ENCODE data around the gene VAV1. TPM values are rescaled to one million over a fixed set of nuclear protein-coding genes. Genes with fewer than 3 reads are reported as not detected.

VAV1 gene
- polyA plus RNA-seq, 1 donor from 2014 or later: not detected

DNA sequence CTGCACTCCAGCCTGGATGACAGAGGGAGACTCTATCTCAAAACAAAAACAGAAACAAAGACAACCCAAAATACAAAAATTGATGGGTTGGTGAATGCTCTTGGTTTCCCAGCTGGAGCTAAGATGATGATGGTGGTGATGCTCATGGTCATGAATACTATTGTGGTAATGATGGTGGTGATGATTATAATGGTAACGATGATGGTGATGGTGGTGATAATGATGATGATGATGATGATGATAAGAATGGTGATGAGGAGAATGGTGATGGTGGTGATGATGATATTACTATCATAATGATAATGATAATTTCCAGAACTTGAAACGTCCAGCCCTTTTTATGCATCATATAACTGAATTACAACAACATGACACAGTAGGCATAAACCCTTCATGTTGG, 40.1 kb downstream of the VAV1 start:
- Histone ChIP-seq H3K36me3 (ENCODE audit: insufficient read depth, low read length) (no peaks in the 10 kb centered on the region), H3F3A (ENCODE audit: insufficient read depth, low read length, poor library complexity, severe bottlenecking) (no peaks in the 10 kb centered on the region), H3K27me3 (ENCODE audit: insufficient read depth, low read depth, low read length) (no peaks in the 10 kb centered on the region), H4K20me1 (ENCODE audit: insufficient read depth) (no peaks in the 10 kb centered on the region), H3K79me2 (replicated peaks; ENCODE audit: insufficient read depth, low read length) (no peaks in the 10 kb centered on the region), H2AFZ (ENCODE audit: low read depth, low read length) (no peak overlapping the region), H3K9me3 (ENCODE audit: low read length) (no peaks in the 10 kb centered on the region), H3K27ac (ENCODE audit: low read length) (no peak overlapping the region), H3K9ac (ENCODE audit: low read length) (no peak overlapping the region), H3K4me2 (ENCODE audit: low read length) (no peak overlapping the region), H3K4me3 (ENCODE audit: low read length) (no peak overlapping the region), H3K9me2 (ENCODE audit: insufficient read depth, low read length) (no peaks in the 10 kb centered on the region)
- TF ChIP-seq POLR2AphosphoS5 (IDR thresholded peaks at IDR 0.05) (no peak), RAD21 (conservative IDR thresholded peaks at IDR 0.05) (no peak), EP300 (conservative IDR thresholded peaks at IDR 0.05; ENCODE audit: poor library complexity, severe bottlenecking) (no peak), TAF1 (IDR thresholded peaks at IDR 0.05; ENCODE audit: low read depth) (no peak), MXI1 (conservative IDR thresholded peaks at IDR 0.05; ENCODE audit: poor library complexity, severe bottlenecking) (no peak)
- TF ChIP-seq, protein P1, sequence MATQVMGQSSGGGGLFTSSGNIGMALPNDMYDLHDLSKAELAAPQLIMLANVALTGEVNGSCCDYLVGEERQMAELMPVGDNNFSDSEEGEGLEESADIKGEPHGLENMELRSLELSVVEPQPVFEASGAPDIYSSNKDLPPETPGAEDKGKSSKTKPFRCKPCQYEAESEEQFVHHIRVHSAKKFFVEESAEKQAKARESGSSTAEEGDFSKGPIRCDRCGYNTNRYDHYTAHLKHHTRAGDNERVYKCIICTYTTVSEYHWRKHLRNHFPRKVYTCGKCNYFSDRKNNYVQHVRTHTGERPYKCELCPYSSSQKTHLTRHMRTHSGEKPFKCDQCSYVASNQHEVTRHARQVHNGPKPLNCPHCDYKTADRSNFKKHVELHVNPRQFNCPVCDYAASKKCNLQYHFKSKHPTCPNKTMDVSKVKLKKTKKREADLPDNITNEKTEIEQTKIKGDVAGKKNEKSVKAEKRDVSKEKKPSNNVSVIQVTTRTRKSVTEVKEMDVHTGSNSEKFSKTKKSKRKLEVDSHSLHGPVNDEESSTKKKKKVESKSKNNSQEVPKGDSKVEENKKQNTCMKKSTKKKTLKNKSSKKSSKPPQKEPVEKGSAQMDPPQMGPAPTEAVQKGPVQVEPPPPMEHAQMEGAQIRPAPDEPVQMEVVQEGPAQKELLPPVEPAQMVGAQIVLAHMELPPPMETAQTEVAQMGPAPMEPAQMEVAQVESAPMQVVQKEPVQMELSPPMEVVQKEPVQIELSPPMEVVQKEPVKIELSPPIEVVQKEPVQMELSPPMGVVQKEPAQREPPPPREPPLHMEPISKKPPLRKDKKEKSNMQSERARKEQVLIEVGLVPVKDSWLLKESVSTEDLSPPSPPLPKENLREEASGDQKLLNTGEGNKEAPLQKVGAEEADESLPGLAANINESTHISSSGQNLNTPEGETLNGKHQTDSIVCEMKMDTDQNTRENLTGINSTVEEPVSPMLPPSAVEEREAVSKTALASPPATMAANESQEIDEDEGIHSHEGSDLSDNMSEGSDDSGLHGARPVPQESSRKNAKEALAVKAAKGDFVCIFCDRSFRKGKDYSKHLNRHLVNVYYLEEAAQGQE (IDR thresholded peaks at IDR 0.05; ENCODE audit: borderline replicate concordance): no peak

DNA sequence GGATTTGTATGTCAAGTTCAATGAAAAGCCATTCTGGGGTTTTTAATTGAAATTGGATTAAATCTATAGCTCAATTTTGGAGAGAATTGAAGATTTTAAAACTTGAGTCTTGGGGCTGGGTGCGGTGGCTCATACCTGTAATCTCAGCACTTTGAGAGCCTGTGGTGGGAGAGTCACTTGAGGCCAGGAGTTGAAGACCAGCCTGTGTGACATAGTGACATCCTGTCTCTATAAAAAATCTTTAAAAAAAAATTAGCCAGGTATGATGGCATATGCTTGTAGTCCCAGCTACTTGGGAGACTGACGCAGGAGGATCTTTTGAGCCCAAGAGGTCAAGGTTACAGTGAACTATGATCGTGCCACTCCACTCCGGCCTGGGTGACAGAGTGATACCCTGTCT, 41.2 kb downstream of the VAV1 start:
- no peaks in the 10 kb centered on the region for H3F3A ChIP-seq (ENCODE audit: insufficient read depth, low read length, poor library complexity, severe bottlenecking)
- H4K20me1 ChIP-seq (ENCODE audit: insufficient read depth): no peaks in the 10 kb centered on the region
- no peaks in the 10 kb centered on the region for H3K36me3 ChIP-seq (ENCODE audit: insufficient read depth, low read length)
- H3K9ac ChIP-seq (ENCODE audit: low read length): no peak overlapping the region
- no peak overlapping the region for H3K4me2 ChIP-seq (ENCODE audit: low read length)
- no peak for TF ChIP-seq POLR2AphosphoS5 (IDR thresholded peaks at IDR 0.05)
- TF ChIP-seq EP300 (conservative IDR thresholded peaks at IDR 0.05; ENCODE audit: poor library complexity, severe bottlenecking): no peak
- no peaks in the 10 kb centered on the region for H3K27me3 ChIP-seq (ENCODE audit: insufficient read depth, low read depth, low read length)
- no peaks in the 10 kb centered on the region for H3K79me2 ChIP-seq (replicated peaks; ENCODE audit: insufficient read depth, low read length)
- H3K9me3 ChIP-seq (ENCODE audit: low read length): no peaks in the 10 kb centered on the region
- H3K27ac ChIP-seq (ENCODE audit: low read length): no peak overlapping the region
- H3K4me3 ChIP-seq (ENCODE audit: low read length): no peak overlapping the region
- H2AFZ ChIP-seq (ENCODE audit: low read depth, low read length): no peak overlapping the region
- no peaks in the 10 kb centered on the region for H3K9me2 ChIP-seq (ENCODE audit: insufficient read depth, low read length)

- TF ChIP-seq SMC3 (conservative IDR thresholded peaks at IDR 0.05; ENCODE audit: poor library complexity): no peak
- H3K9me2 ChIP-seq (ENCODE audit: insufficient read depth, low read length): no peaks in the 10 kb centered on the region
- H3K9ac ChIP-seq (ENCODE audit: low read length): no peak overlapping the region
- no peak overlapping the region for H2AFZ ChIP-seq (ENCODE audit: low read depth, low read length)
- H3K27ac ChIP-seq (ENCODE audit: low read length): no peak overlapping the region
- no peaks in the 10 kb centered on the region for H3K79me2 ChIP-seq (replicated peaks; ENCODE audit: insufficient read depth, low read length)
- H3K4me2 ChIP-seq (ENCODE audit: low read length): no peak overlapping the region
- no peak overlapping the region for H3K4me3 ChIP-seq (ENCODE audit: low read length)
- H3K36me3 ChIP-seq (ENCODE audit: insufficient read depth, low read length): no peaks in the 10 kb centered on the region
- peaks cover 11% of the 10 kb centered on the region for H3K9me3 ChIP-seq (ENCODE audit: low read length)
- H3K27me3 ChIP-seq (ENCODE audit: insufficient read depth, low read depth, low read length): no peaks in the 10 kb centered on the region
- no peaks in the 10 kb centered on the region for H3F3A ChIP-seq (ENCODE audit: insufficient read depth, low read length, poor library complexity, severe bottlenecking)
- H4K20me1 ChIP-seq (ENCODE audit: insufficient read depth): no peaks in the 10 kb centered on the region
Measured at GRCh38 chr19:6817179-6817578, 44.7 kb downstream of the VAV1 start.

GRCh38 chr19:6818246-6818645, 45.7 kb downstream of the VAV1 start:
- TF ChIP-seq CTCF (IDR thresholded peaks at IDR 0.05; ENCODE audit: poor library complexity, severe bottlenecking): no peak
- no peak overlapping the region for H2AFZ ChIP-seq (ENCODE audit: low read depth, low read length)
- H3K9ac ChIP-seq (ENCODE audit: low read length): no peak overlapping the region
- H3K79me2 ChIP-seq (replicated peaks; ENCODE audit: insufficient read depth, low read length): no peaks in the 10 kb centered on the region
- H3F3A ChIP-seq (ENCODE audit: insufficient read depth, low read length, poor library complexity, severe bottlenecking): no peaks in the 10 kb centered on the region
- H3K27me3 ChIP-seq (ENCODE audit: insufficient read depth, low read depth, low read length): no peaks in the 10 kb centered on the region
- no peak overlapping the region for H3K27ac ChIP-seq (ENCODE audit: low read length)
- no peak overlapping the region for H3K4me3 ChIP-seq (ENCODE audit: low read length)
- no peaks in the 10 kb centered on the region for H3K36me3 ChIP-seq (ENCODE audit: insufficient read depth, low read length)
- H3K9me3 ChIP-seq (ENCODE audit: low read length): peaks cover 11% of the 10 kb centered on the region
- H3K9me2 ChIP-seq (ENCODE audit: insufficient read depth, low read length): no peaks in the 10 kb centered on the region
- no peaks in the 10 kb centered on the region for H4K20me1 ChIP-seq (ENCODE audit: insufficient read depth)
- H3K4me2 ChIP-seq (ENCODE audit: low read length): no peak overlapping the region
